ENCODE data around the gene ARMS2. TPM values are rescaled to one million over a fixed set of nuclear protein-coding genes. Genes with fewer than 3 reads are reported as not detected.

The ARMS2 gene
- polyA plus RNA-seq, 1 donor from 2014 or later = not detected

DNA sequence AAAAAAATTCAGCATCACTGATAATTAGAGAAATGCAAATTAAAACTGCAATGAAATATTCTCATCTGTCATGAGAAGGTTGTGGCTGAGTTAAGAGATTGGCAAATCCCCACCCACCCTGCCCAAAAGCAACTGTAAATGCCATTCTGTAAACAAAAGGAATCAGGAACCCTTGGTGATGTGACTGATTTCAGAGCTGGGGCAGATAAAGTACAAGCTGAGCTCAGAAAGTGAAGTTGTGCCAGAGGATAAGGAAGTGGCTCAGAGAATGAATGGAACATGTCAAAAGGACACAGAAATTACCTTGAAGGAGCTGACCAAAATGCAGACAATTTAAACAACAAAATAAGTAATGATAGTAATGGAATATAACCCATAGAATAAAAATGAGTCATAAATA lies 32.7 kb upstream of the ARMS2 start:
- Histone ChIP-seq H3K4me2 (ENCODE audit: low read length) (no peak overlapping the region), H2AFZ (ENCODE audit: low read depth, low read length) (no peak overlapping the region), H3K27me3 (ENCODE audit: insufficient read depth, low read depth, low read length) (no peaks in the 10 kb centered on the region), H4K20me1 (ENCODE audit: insufficient read depth) (no peaks in the 10 kb centered on the region), H3K9me2 (ENCODE audit: insufficient read depth, low read length) (no peaks in the 10 kb centered on the region), H3K9ac (ENCODE audit: low read length) (no peak overlapping the region), H3K9me3 (ENCODE audit: low read length) (no peaks in the 10 kb centered on the region), H3K79me2 (replicated peaks; ENCODE audit: insufficient read depth, low read length) (no peaks in the 10 kb centered on the region), H3F3A (ENCODE audit: insufficient read depth, low read length, poor library complexity, severe bottlenecking) (no peaks in the 10 kb centered on the region), H3K36me3 (ENCODE audit: insufficient read depth, low read length) (no peaks in the 10 kb centered on the region), H3K4me3 (ENCODE audit: low read length) (no peak overlapping the region), H3K27ac (ENCODE audit: low read length) (no peak overlapping the region)
- TF ChIP-seq EP300 (conservative IDR thresholded peaks at IDR 0.05; ENCODE audit: poor library complexity, severe bottlenecking) (no peak), RAD21 (conservative IDR thresholded peaks at IDR 0.05) (no peak), POLR2AphosphoS5 (IDR thresholded peaks at IDR 0.05) (no peak), TAF1 (IDR thresholded peaks at IDR 0.05; ENCODE audit: low read depth) (no peak)
- TF ChIP-seq, protein P1, sequence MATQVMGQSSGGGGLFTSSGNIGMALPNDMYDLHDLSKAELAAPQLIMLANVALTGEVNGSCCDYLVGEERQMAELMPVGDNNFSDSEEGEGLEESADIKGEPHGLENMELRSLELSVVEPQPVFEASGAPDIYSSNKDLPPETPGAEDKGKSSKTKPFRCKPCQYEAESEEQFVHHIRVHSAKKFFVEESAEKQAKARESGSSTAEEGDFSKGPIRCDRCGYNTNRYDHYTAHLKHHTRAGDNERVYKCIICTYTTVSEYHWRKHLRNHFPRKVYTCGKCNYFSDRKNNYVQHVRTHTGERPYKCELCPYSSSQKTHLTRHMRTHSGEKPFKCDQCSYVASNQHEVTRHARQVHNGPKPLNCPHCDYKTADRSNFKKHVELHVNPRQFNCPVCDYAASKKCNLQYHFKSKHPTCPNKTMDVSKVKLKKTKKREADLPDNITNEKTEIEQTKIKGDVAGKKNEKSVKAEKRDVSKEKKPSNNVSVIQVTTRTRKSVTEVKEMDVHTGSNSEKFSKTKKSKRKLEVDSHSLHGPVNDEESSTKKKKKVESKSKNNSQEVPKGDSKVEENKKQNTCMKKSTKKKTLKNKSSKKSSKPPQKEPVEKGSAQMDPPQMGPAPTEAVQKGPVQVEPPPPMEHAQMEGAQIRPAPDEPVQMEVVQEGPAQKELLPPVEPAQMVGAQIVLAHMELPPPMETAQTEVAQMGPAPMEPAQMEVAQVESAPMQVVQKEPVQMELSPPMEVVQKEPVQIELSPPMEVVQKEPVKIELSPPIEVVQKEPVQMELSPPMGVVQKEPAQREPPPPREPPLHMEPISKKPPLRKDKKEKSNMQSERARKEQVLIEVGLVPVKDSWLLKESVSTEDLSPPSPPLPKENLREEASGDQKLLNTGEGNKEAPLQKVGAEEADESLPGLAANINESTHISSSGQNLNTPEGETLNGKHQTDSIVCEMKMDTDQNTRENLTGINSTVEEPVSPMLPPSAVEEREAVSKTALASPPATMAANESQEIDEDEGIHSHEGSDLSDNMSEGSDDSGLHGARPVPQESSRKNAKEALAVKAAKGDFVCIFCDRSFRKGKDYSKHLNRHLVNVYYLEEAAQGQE (IDR thresholded peaks at IDR 0.05; ENCODE audit: borderline replicate concordance) = no peak

GRCh38 chr10:122422266-122422989 lies 32.0 kb upstream of the ARMS2 start:
- no peak overlapping the region for H3K27ac ChIP-seq (ENCODE audit: low read length)
- no peaks in the 10 kb centered on the region for H4K20me1 ChIP-seq (ENCODE audit: insufficient read depth)
- no peaks in the 10 kb centered on the region for H3K9me2 ChIP-seq (ENCODE audit: insufficient read depth, low read length)
- no peaks in the 10 kb centered on the region for H3K9me3 ChIP-seq (ENCODE audit: low read length)
- no peaks in the 10 kb centered on the region for H3K79me2 ChIP-seq (replicated peaks; ENCODE audit: insufficient read depth, low read length)
- no peak for TF ChIP-seq EZH2 (IDR thresholded peaks at IDR 0.05; ENCODE audit: borderline replicate concordance, insufficient read depth, low read length, poor library complexity, severe bottlenecking)
- TF ChIP-seq POLR2AphosphoS5 (IDR thresholded peaks at IDR 0.05) = no peak
- TF ChIP-seq MXI1 (conservative IDR thresholded peaks at IDR 0.05; ENCODE audit: poor library complexity, severe bottlenecking) = no peak
- no peak for TF ChIP-seq SMC3 (conservative IDR thresholded peaks at IDR 0.05; ENCODE audit: poor library complexity)
- TF ChIP-seq CTCF (IDR thresholded peaks at IDR 0.05; ENCODE audit: poor library complexity, severe bottlenecking) = no peak
- TF ChIP-seq RAD21 (conservative IDR thresholded peaks at IDR 0.05) = no peak
- TF ChIP-seq, protein P1 (IDR thresholded peaks at IDR 0.05; ENCODE audit: borderline replicate concordance) = no peak
- TF ChIP-seq EP300 (conservative IDR thresholded peaks at IDR 0.05; ENCODE audit: poor library complexity, severe bottlenecking) = no peak
- TF ChIP-seq TAF1 (IDR thresholded peaks at IDR 0.05; ENCODE audit: low read depth) = no peak
- H3K4me2 ChIP-seq (ENCODE audit: low read length) = no peak overlapping the region
- no peaks in the 10 kb centered on the region for H3F3A ChIP-seq (ENCODE audit: insufficient read depth, low read length, poor library complexity, severe bottlenecking)
- no peak overlapping the region for H3K4me3 ChIP-seq (ENCODE audit: low read length)
- no peaks in the 10 kb centered on the region for H3K36me3 ChIP-seq (ENCODE audit: insufficient read depth, low read length)
- no peak overlapping the region for H2AFZ ChIP-seq (ENCODE audit: low read depth, low read length)
- H3K9ac ChIP-seq (ENCODE audit: low read length) = no peak overlapping the region
- no peaks in the 10 kb centered on the region for H3K27me3 ChIP-seq (ENCODE audit: insufficient read depth, low read depth, low read length)

All from neural cell (in vitro differentiated cells).